PC-9 (cell line): Measurements from ENCODE around the gene NELFA.

ENCODE experiments used
- CTCF ChIP-seq: fragments of 200-600 bp; sonication (generic); conservative IDR thresholded peaks from 2 replicates; pipeline ENCODE4 v1.6.1; 2017; ENCODE audit warnings: mixed run types, antibody characterized with exemption, mild to moderate bottlenecking, moderate library complexity
- EZH2 ChIP-seq: fragments of 200-600 bp; sonication (generic); IDR thresholded peaks from 2 replicates; pipeline ENCODE4 v1.8.0; 2017; ENCODE audit warnings: antibody characterized with exemption, low read depth

GRCh38 chr4:1970926-1971325 lies 37.8 kb downstream of the NELFA start:
- TF ChIP-seq CTCF (no peak), EZH2 (no peak)
